ENCODE measurements around the gene FAM200C. TPM values are rescaled to one million over a fixed set of nuclear protein-coding genes. Genes with fewer than 3 reads are reported as not detected.

Gene FAM200C
- total and polyA plus RNA-seq, 2 of the 8 experiments (the other 6 are each of a cell fraction or from before 2014, with no cell fraction given) = 2.6 to 7.3 TPM

DNA sequence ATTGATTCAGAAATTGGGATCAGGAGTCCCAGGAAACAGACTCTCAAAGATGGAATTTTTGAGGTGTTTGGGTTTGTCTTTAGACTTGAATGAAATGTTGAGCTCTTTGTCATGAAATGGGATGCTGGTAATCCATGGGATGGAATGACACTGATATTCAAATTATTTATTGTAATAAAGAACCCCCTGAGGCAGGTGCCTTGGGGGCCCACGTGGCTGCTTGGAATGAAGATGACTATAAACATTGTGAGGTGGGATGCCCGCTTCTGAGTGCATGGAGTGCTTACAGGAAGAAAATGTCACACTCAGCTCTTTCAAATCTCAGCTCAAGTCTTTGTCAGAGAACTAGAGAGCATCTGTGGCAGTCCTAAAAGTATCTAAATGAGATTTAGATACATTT is 19.8 kb downstream of the FAM200C start:
- no peaks in the 10 kb centered on the region for H4K20me1 ChIP-seq (replicated peaks in 1 of 2; ENCODE audit: control insufficient read depth in 1 of 2, insufficient read depth in 2 of 2, low read length in 2 of 2)
- H2BK120ac ChIP-seq (replicated peaks; ENCODE audit: low read depth, low read length) = no peak overlapping the region
- H4K5ac ChIP-seq (ENCODE audit: insufficient read length, low read depth, low read length) = no peak overlapping the region
- no peak overlapping the region for H2AFZ ChIP-seq (ENCODE audit: low read length)
- H3K23ac ChIP-seq (ENCODE audit: insufficient read length) = no peak overlapping the region
- no peak overlapping the region for H4K91ac ChIP-seq (replicated peaks; ENCODE audit: insufficient read length, low read length)
- no peak overlapping the region for H3K56ac ChIP-seq (replicated peaks; ENCODE audit: insufficient read length, low read depth, low read length)
- H3K4me3 ChIP-seq (ENCODE audit: extremely low read depth in 1 of 4, insufficient read depth in 2 of 4, low read depth in 3 of 4, low read length in 4 of 4) = no peak overlapping the region
- H4K8ac ChIP-seq (ENCODE audit: extremely low read depth, insufficient read depth, low read length) = no peak overlapping the region
- H2BK15ac ChIP-seq (ENCODE audit: low read length) = no peak overlapping the region
- CTCF ChIA-PET (ENCODE audit: partially characterized antibody) = interaction anchor here (0.8 to 1.7 kb wide), 6 partner anchors 8 to 22 kb away, joined by 3 to 11 read pairs (median 3); no protein-coding TSS in a partner anchor
- 64% methylated on average over 2 of the region's 2 CpGs; no CpG with 5 or more reads in 1 of the 2 experiments for WGBS, 2 experiments (ENCODE audit: extremely low coverage in 1 of 2, insufficient coverage in 1 of 2, insufficient read length in 1 of 2, insufficient replicate concordance in 2 of 2, low coverage in 1 of 2, low lambda C conversion rate in 2 of 2, missing lambda C conversion rate in 1 of 2)
- H3K14ac ChIP-seq (ENCODE audit: insufficient read length) = no peak overlapping the region
- H3K27me3 ChIP-seq (replicated peaks in 1 of 4; ENCODE audit: control insufficient read depth in 3 of 4, extremely low read depth in 1 of 4, insufficient read depth in 3 of 4, low read length in 3 of 4) = no peaks in the 10 kb centered on the region
- no peaks in the 10 kb centered on the region for H3K4me1 ChIP-seq (replicated peaks in 1 of 4; ENCODE audit: control insufficient read depth in 3 of 4, insufficient read depth in 4 of 4, low read length in 3 of 4)
- no peaks in the 10 kb centered on the region for H3K23me2 ChIP-seq (ENCODE audit: low read depth, low read length)
- H2BK20ac ChIP-seq (ENCODE audit: low read length) = no peak overlapping the region
- H3K9ac ChIP-seq (replicated peaks in 1 of 4; ENCODE audit: extremely low read depth in 1 of 4, low read depth in 3 of 4, low read length in 3 of 4) = no peak overlapping the region
- FAIRE-seq (peak; percentile 36), DNase-seq (ENCODE audit: low read depth in 1 of 2, low spot score in 2 of 2) (no peak)
- no peak overlapping the region for H3K4ac ChIP-seq (replicated peaks; ENCODE audit: insufficient read length, low read depth, low read length)
- no peaks in the 10 kb centered on the region for H3K79me2 ChIP-seq (ENCODE audit: control insufficient read depth in 1 of 2, insufficient read depth in 2 of 2, low read length in 2 of 2)
- H3K4me2 ChIP-seq (ENCODE audit: insufficient read depth in 1 of 2, low read depth in 2 of 2, low read length in 2 of 2) = no peak overlapping the region
- H3K27ac ChIP-seq (ENCODE audit: low read depth, low read length) = no peak overlapping the region
- no peak overlapping the region for H2BK12ac ChIP-seq (ENCODE audit: low read depth, low read length)
- POLR2A ChIA-PET (ENCODE audit: partially characterized antibody) = interaction anchor here (0.6 to 2.0 kb wide), 4 partner anchors 10 to 370 kb away, joined by 3 to 8 read pairs (median 3); partner anchors contain the start of gene C1QTNF2
- no peak overlapping the region for H2BK5ac ChIP-seq (ENCODE audit: low read depth, low read length)
- no peak overlapping the region for H3K18ac ChIP-seq (ENCODE audit: extremely low read depth, low read length)
- no peaks in the 10 kb centered on the region for H3K36me3 ChIP-seq (ENCODE audit: control insufficient read depth in 2 of 4, insufficient read depth in 4 of 4, low read length in 3 of 4)
- no peaks in the 10 kb centered on the region for H3K79me1 ChIP-seq (ENCODE audit: low read depth, low read length)
- no peaks in the 10 kb centered on the region for H3K9me3 ChIP-seq (ENCODE audit: insufficient read depth in 2 of 2, low read depth in 1 of 2, low read length in 1 of 2)
- no peak overlapping the region for H2AK5ac ChIP-seq (ENCODE audit: low read depth, low read length)
- TF ChIP-seq SAP30 (IDR thresholded peaks at IDR 0.05; ENCODE audit: insufficient read depth, insufficient replicate concordance, low read length) (no peak), SP4 (IDR thresholded peaks at IDR 0.05; ENCODE audit: low read length) (no peak), BRCA1 (IDR thresholded peaks at IDR 0.05; ENCODE audit: low read depth, low read length) (no peak), MAX (IDR thresholded peaks at IDR 0.05) (no peak), HDAC2 (IDR thresholded peaks at IDR 0.05; ENCODE audit: borderline replicate concordance in 1 of 2, low read depth in 2 of 2, low read length in 2 of 2) (no peak), ASH2L (IDR thresholded peaks at IDR 0.05; ENCODE audit: low read length) (no peak), SIN3A (conservative IDR thresholded peaks at IDR 0.05 in 1 of 2, IDR thresholded peaks at IDR 0.05 in 1 of 2; ENCODE audit: low read depth in 1 of 2, low read length in 2 of 2) (no peak), RXRA (IDR thresholded peaks at IDR 0.05; ENCODE audit: insufficient read depth, low read depth, low read length) (no peak), USF2 (IDR thresholded peaks at IDR 0.05; ENCODE audit: low read length) (no peak)
- TF ChIP-seq, protein P1, sequence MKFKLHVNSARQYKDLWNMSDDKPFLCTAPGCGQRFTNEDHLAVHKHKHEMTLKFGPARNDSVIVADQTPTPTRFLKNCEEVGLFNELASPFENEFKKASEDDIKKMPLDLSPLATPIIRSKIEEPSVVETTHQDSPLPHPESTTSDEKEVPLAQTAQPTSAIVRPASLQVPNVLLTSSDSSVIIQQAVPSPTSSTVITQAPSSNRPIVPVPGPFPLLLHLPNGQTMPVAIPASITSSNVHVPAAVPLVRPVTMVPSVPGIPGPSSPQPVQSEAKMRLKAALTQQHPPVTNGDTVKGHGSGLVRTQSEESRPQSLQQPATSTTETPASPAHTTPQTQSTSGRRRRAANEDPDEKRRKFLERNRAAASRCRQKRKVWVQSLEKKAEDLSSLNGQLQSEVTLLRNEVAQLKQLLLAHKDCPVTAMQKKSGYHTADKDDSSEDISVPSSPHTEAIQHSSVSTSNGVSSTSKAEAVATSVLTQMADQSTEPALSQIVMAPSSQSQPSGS (IDR thresholded peaks at IDR 0.05; ENCODE audit: low read length) = no peak

Data from H1 (cell line).